Astrocyte (in vitro differentiated cells and primary cell): ENCODE data around the gene METTL16. TPM values are rescaled to one million over a fixed set of nuclear protein-coding genes. Genes with fewer than 3 reads are reported as not detected.
A peak's percentile ranks its signal among the peaks of the same experiment; 100 is the strongest.

Experiments used
- DNase-seq: peaks from one replicate; pipeline ENCODE4 v3.0.0-alpha.2; 2010; ENCODE audit warnings: low read depth
- FAIRE-seq: peaks from 2 replicates; lab custom pipeline; 2011; peaks lifted over from hg19 to GRCh38; lab: Jason Lieb, UNC
- H2AFZ ChIP-seq: 2 replicates; pipeline ENCODE4 v1.6.0; 2012; ENCODE audit warnings: low read depth, low read length, inconsistent platforms
- H3K27ac ChIP-seq: 2 replicates; pipeline ENCODE4 v1.5.1; 2011; ENCODE audit warnings: low read depth, low read length, inconsistent platforms
- H3K27me3 ChIP-seq: 2 replicates; pipeline ENCODE4 v1.6.0; 2011; ENCODE audit warnings: low read length, inconsistent platforms; ENCODE audit not compliant: insufficient read depth
- H3K36me3 ChIP-seq: 2 replicates; pipeline ENCODE4 v1.5.1; 2011; ENCODE audit warnings: low read length, inconsistent platforms; ENCODE audit not compliant: insufficient read depth
- H3K4me1 ChIP-seq: 2 replicates; pipeline ENCODE4 v1.5.1; 2011; ENCODE audit warnings: low read length, inconsistent platforms; ENCODE audit not compliant: insufficient read depth
- H3K4me2 ChIP-seq: 2 replicates; pipeline ENCODE4 v1.6.0; 2012; ENCODE audit warnings: low read length, inconsistent platforms
- H3K4me3 ChIP-seq: 2 replicates; pipeline ENCODE4 v1.5.1; 2011; ENCODE audit warnings: low read depth, mild to moderate bottlenecking, low read length, inconsistent platforms; ENCODE audit not compliant: insufficient read depth
- H3K79me2 ChIP-seq: 2 replicates; pipeline ENCODE4 v1.6.0; 2012; ENCODE audit warnings: mild to moderate bottlenecking, low read length, inconsistent platforms; ENCODE audit not compliant: insufficient read depth
- H3K9ac ChIP-seq: 2 replicates; pipeline ENCODE4 v1.6.0; 2012; ENCODE audit warnings: mild to moderate bottlenecking, low read length, inconsistent platforms
- H3K9me3 ChIP-seq: 2 replicates; pipeline ENCODE4 v1.5.1; 2012; ENCODE audit warnings: low read depth, mild to moderate bottlenecking, low read length, inconsistent platforms; ENCODE audit not compliant: insufficient read depth
- H4K20me1 ChIP-seq: 2 replicates; pipeline ENCODE4 v1.6.0; 2012; ENCODE audit warnings: low read length, inconsistent platforms; ENCODE audit not compliant: insufficient read depth
- H3K27ac Mint-ChIP-seq: one replicate; pipeline ENCODE4 v1.8.0; 2021; ENCODE audit warnings: mild to moderate bottlenecking, mixed read lengths; ENCODE audit not compliant: unreplicated experiment
- H3K27me3 Mint-ChIP-seq: one replicate; pipeline ENCODE4 v1.8.0; 2021; ENCODE audit warnings: low read depth, mixed read lengths; ENCODE audit not compliant: unreplicated experiment
- H3K36me3 Mint-ChIP-seq: one replicate; pipeline ENCODE4 v1.8.0; 2021; ENCODE audit warnings: low read depth, mixed read lengths; ENCODE audit not compliant: unreplicated experiment
- H3K4me1 Mint-ChIP-seq: one replicate; pipeline ENCODE4 v1.8.0; 2021; ENCODE audit warnings: low read depth, mixed read lengths; ENCODE audit not compliant: unreplicated experiment
- H3K4me3 Mint-ChIP-seq: one replicate; pipeline ENCODE4 v1.8.0; 2021; ENCODE audit warnings: mild to moderate bottlenecking, moderate library complexity, mixed read lengths; ENCODE audit not compliant: unreplicated experiment
- H3K9me3 Mint-ChIP-seq: one replicate; pipeline ENCODE4 v1.8.0; 2021; ENCODE audit warnings: mild to moderate bottlenecking, mixed read lengths; ENCODE audit not compliant: unreplicated experiment
- EZH2 ChIP-seq: IDR thresholded peaks from 2 replicates; pipeline ENCODE4 v1.6.1; 2012; ENCODE audit warnings: mild to moderate bottlenecking, low read length, inconsistent platforms; ENCODE audit not compliant: insufficient read depth
- total RNA-seq: library from RNA; stranded (reverse); gene quantifications from 2 replicates; pipeline ENCODE4 v1.2.1, GENCODE V29; 2021
- TF ChIP-seq, protein P1 (sequence below): IDR thresholded peaks from 2 replicates; pipeline ENCODE4 v1.5.1; 2011; ENCODE audit warnings: low read depth, mild to moderate bottlenecking, inconsistent platforms, low read length, moderate library complexity; ENCODE audit not compliant: insufficient read depth

The METTL16 gene
- total RNA-seq, 1 donor from 2014 or later = 28.4 TPM

DNA sequence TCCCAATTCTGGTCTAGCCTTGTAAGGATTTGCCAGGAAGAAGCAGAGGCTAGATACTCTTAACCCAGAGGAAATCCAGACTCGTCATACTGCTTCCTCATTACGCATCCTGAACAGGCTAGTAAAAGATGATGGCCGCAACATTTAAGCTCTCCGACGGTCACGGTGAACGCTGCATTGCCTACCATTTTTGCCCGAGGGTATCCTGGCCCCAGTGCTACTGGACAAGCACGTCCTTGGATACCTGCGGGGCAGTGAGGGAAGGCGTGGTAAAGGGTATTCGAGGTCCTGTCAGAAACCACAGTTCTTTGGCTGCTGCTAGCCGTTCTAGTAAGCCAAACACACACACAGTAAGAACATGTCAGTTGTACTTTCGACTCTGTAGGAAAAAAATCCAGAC, 36.6 kb downstream of the METTL16 start:
- Mint-ChIP-seq H3K36me3 (peaks cover 11% of the 10 kb centered on the region), H3K27me3 (no peaks in the 10 kb centered on the region), H3K27ac (no peak overlapping the region), H3K4me1 (peaks cover 2% of the 10 kb centered on the region), H3K9me3 (no peaks in the 10 kb centered on the region), H3K4me3 (no peak overlapping the region)
- Histone ChIP-seq H4K20me1 (peaks cover 31% of the 10 kb centered on the region), H2AFZ (no peak overlapping the region), H3K27ac (no peak overlapping the region), H3K4me3 (no peak overlapping the region), H3K36me3 (peaks cover 16% of the 10 kb centered on the region), H3K9me3 (no peaks in the 10 kb centered on the region), H3K79me2 (peaks cover 10% of the 10 kb centered on the region), H3K4me2 (no peak overlapping the region), H3K9ac (no peak overlapping the region), H3K4me1 (no peaks in the 10 kb centered on the region), H3K27me3 (no peaks in the 10 kb centered on the region)
- TF ChIP-seq, protein P1, sequence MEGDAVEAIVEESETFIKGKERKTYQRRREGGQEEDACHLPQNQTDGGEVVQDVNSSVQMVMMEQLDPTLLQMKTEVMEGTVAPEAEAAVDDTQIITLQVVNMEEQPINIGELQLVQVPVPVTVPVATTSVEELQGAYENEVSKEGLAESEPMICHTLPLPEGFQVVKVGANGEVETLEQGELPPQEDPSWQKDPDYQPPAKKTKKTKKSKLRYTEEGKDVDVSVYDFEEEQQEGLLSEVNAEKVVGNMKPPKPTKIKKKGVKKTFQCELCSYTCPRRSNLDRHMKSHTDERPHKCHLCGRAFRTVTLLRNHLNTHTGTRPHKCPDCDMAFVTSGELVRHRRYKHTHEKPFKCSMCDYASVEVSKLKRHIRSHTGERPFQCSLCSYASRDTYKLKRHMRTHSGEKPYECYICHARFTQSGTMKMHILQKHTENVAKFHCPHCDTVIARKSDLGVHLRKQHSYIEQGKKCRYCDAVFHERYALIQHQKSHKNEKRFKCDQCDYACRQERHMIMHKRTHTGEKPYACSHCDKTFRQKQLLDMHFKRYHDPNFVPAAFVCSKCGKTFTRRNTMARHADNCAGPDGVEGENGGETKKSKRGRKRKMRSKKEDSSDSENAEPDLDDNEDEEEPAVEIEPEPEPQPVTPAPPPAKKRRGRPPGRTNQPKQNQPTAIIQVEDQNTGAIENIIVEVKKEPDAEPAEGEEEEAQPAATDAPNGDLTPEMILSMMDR = no peak
- TF ChIP-seq EZH2 = no peak
- DNase-seq (no peak), FAIRE-seq (no peak)

DNA sequence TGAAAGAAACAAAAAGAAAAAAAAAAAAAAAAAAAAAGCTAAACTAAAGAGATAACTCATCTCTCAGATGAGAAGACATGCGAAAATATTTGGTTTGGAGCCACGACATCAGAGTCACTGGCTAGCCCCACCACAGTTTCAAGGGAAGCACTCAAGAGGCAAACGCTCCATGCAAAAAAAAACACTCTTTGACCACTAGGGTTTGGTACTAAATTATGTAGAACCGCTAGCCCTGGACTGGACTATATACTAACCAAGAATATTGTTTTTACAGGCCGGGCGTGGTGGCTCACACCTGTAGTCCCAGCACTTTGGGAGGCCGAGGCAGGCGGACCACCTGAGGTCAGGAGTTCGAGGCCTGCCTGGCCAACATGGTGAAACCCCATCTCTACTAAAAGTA, 37.3 kb downstream of the METTL16 start:
- DNase-seq (no peak), FAIRE-seq (no peak)
- Histone ChIP-seq H3K27ac (no peak overlapping the region), H3K9ac (no peak overlapping the region), H3K9me3 (no peaks in the 10 kb centered on the region), H3K4me1 (no peaks in the 10 kb centered on the region), H3K4me2 (no peak overlapping the region), H3K79me2 (peaks cover 6% of the 10 kb centered on the region), H3K4me3 (no peak overlapping the region), H2AFZ (no peak overlapping the region), H3K27me3 (no peaks in the 10 kb centered on the region), H3K36me3 (peaks cover 16% of the 10 kb centered on the region), H4K20me1 (peaks cover 34% of the 10 kb centered on the region)
- TF ChIP-seq EZH2 = no peak
- TF ChIP-seq, protein P1 = no peak
- Mint-ChIP-seq H3K36me3 (peaks cover 11% of the 10 kb centered on the region), H3K4me1 (peaks cover 2% of the 10 kb centered on the region), H3K27ac (no peak overlapping the region), H3K4me3 (no peak overlapping the region), H3K27me3 (no peaks in the 10 kb centered on the region), H3K9me3 (no peaks in the 10 kb centered on the region)

GRCh38 chr17:2468270-2468669, 43.4 kb downstream of the METTL16 start:
- Histone ChIP-seq H3K36me3 (no peaks in the 10 kb centered on the region), H3K4me2 (peak overlapping the region; percentile 24), H3K27me3 (no peaks in the 10 kb centered on the region), H3K9ac (no peak overlapping the region), H3K4me1 (peaks cover 5% of the 10 kb centered on the region), H3K9me3 (no peaks in the 10 kb centered on the region), H3K27ac (peak overlapping the region; percentile 13), H3K79me2 (no peaks in the 10 kb centered on the region), H2AFZ (no peak overlapping the region), H3K4me3 (no peak overlapping the region), H4K20me1 (peaks cover 19% of the 10 kb centered on the region)
- Mint-ChIP-seq H3K27me3 (no peaks in the 10 kb centered on the region), H3K27ac (no peak overlapping the region), H3K36me3 (peaks cover 9% of the 10 kb centered on the region), H3K4me1 (no peaks in the 10 kb centered on the region), H3K4me3 (no peak overlapping the region), H3K9me3 (no peaks in the 10 kb centered on the region)
- FAIRE-seq (peak; percentile 5), DNase-seq (peak; percentile 99)
- TF ChIP-seq, protein P1 = no peak
- TF ChIP-seq EZH2 = no peak
